T follicular helper cell (primary cell): ENCODE results near the gene NTRK1.
"Not testable (repeated sequence)": the region's sequence is repeated elsewhere in the genome, so short reads cannot be mapped to it uniquely, and the experiment has no call there.

Experiments
- DNase-seq: peaks from one replicate; pipeline ENCODE4 v3.0.0-alpha.2; 2020; ENCODE audit warnings: low read depth

NTRK1 gene

DNA sequence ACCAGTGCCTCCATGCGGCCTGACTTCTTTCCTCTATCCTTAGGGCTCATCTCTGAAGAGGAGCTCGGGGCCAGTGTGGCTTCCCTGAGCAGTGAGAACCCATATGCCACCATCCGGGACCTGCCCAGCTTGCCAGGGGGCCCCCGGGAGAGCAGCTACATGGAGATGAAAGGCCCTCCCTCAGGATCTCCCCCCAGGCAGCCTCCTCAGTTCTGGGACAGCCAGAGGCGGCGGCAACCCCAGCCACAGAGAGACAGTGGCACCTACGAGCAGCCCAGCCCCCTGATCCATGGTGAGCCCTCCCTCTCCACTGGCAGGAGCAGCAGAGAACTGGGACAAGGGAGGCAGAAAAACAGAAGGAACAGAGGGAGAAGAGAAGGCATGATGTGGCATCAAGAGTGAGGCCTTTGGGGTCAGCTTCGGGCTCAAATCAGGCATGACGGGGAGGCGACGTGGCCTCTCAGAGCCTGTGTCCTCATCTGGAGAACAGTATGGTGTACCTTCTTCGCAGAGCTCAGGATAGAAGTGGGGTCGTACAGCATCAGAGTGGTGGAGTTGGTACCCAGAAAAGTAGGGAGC is 53.2 kb downstream of the NTRK1 start:
- DNase-seq = no peak

- no peak for DNase-seq
Observed at GRCh38 chr1:156914440-156914856, 53.8 kb downstream of the NTRK1 start.

DNA sequence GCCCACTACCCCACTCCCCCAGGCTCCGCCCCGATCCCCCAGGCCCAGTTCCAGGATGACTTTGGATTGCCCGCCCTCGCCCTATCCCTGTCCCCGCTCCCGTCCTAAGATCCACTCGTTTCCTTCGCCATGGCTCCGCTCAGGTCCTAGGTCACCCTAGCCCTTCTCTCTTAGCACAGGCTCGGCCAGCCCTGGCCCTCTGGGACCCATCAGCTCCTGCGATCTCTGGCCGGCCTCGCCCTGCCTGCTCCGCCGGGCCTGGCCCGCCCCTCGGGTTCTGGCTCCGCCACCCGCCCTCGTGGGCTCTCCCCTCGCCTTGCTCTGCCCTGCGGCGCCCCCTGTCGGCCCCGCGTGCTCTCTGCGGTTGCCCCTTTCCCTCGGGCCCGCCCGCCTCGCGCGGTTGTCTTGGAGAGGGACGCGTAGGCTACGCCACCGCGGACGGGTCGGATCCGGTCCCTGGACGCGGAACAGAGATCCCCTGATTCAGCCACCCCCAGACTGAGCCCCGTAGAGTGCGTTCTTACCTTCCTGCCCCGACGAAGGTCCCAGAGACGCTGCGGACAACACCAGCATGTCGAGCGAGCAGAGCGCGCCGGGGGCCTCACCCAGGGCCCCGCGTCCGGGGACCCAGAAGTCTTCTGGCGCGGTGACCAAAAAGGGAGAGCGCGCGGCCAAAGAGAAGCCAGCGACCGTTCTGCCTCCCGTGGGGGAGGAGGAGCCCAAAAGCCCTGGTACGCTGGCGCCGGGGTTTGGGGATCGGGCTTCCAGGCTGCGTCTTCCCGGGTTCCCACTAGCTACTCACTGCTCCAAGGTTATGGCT is 59.8 kb downstream of the NTRK1 start, which contains the start of gene LRRC71:
LRRC71 (plus strand) TSS at position 400 of the 820 bp plus-strand sequence; CDS start at position 572, 172 bp downstream.
- DNase-seq = peak; percentile 27

DNA sequence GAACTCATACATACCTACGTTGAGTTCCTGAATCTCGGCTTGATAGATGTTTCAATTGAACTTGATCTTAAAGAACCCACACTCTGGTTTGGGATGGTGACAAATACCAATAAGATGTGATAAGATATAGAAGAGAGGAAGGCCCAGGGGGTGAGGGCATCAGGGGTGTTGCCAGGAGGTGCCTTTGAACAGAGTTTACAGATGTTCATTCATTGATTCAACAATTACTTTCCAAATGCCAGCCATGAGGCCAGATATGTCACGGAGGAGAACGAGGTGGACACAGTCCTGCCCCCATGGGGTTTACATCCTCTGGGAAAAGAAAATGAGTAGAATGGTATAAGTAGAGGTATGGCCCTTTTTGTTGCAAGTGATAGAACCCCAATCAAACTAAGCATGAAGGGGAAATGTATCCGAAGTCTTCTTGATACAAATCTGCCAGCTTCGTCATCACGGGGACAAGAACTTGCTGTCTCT is 60.4 kb downstream of the NTRK1 start:
- DNase-seq = no peak

- no peak for DNase-seq
Observed at GRCh38 chr1:156922986-156923669, 62.5 kb downstream of the NTRK1 start.

- no peak for DNase-seq
Observed at GRCh38 chr1:156923670-156924477, 63.2 kb downstream of the NTRK1 start.

DNA sequence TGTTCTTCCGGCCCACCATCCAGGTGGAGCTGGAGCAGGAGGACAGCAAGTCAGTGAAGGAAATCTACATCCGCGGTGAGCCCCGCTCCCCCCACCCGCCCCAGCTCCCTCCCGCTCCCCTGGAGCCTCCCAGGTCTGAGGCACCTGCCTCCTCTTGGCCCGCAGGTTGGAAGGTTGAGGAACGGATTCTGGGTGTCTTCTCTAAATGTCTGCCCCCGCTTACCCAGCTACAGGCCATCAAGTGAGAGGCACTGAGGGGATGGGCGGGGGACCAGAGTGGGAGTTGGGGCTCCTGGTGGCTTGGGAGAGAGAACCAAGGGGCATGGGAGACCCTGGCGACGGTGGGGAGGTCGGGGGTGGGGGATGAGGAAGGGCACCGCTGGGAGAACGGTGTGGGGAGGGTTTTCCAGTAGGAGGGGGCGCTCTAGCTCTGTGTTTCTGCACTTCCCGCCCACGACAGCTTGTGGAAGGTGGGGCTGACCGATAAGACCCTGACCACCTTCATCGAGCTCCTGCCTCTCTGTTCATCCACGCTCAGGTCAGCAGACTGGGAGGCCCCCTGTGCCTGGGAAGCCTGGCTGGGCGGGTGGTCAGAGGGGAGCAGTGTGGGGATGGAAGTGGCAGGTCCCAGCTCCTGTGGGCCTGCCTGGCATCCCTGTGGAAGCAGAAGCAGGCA is 64.0 kb downstream of the NTRK1 start:
- DNase-seq = no peak

DNA sequence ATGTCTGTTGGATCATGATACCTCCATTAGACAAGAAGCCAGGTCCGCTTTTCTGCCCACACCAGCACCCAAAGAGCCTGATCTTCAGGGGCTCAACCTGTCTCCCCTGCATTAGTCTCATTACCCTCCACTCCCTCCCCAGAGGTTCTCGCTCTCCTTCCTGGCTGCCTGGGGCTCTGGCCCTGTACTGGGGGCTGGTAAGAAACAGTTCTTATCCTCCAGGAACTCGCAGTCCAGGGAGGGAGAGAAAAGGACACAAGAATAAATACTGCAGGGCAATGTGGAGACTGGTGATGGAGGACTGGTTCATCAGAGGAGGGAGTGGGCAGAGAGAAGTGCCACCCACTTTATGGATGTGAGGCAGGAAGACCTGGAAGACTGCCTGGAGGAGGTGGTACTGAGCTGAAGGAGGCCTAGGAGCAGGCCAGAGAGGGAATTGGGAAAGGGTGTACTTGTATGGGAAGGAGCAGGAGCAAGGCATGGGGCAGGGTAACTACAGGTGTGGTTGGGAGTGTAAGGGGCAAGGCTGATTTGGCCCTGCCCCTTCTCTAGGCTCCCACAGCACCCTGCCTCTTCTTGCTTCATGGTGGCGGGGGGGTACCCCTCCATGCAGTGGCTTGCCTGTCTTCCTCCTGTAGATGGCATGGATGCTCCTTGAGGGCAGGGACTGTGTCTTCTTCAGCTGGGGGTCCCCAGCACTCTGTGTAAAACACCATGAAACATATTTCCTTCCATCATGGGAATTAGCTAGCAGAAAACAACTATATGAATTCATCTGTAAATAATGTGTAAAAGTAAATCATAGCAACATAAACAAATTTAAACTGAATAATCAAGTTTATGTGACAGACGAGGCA is 64.7 kb downstream of the NTRK1 start:
- DNase-seq = no peak

- no peak for DNase-seq
Observed at GRCh38 chr1:156926175-156926574, 65.5 kb downstream of the NTRK1 start.

DNA sequence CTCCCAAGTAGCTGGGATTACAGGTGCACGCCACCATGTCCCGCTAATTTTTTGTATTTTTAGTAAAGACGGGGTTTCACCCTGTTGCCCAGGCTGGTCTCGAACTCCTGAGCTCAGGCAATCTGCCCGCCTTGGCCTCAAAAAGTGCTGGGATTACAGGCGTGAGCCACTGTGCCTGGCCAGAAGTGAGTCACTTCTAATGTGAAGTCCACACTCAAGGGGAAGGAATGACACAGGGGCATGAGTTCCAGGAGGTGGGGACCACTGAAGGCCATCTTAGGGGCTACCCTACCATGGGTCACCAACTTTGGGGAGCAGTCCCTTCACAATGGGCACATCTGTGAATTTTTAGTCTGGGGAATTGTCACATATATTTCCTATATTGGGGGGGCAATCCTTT is 66.0 kb downstream of the NTRK1 start:
- DNase-seq = not testable (repeated sequence)

DNA sequence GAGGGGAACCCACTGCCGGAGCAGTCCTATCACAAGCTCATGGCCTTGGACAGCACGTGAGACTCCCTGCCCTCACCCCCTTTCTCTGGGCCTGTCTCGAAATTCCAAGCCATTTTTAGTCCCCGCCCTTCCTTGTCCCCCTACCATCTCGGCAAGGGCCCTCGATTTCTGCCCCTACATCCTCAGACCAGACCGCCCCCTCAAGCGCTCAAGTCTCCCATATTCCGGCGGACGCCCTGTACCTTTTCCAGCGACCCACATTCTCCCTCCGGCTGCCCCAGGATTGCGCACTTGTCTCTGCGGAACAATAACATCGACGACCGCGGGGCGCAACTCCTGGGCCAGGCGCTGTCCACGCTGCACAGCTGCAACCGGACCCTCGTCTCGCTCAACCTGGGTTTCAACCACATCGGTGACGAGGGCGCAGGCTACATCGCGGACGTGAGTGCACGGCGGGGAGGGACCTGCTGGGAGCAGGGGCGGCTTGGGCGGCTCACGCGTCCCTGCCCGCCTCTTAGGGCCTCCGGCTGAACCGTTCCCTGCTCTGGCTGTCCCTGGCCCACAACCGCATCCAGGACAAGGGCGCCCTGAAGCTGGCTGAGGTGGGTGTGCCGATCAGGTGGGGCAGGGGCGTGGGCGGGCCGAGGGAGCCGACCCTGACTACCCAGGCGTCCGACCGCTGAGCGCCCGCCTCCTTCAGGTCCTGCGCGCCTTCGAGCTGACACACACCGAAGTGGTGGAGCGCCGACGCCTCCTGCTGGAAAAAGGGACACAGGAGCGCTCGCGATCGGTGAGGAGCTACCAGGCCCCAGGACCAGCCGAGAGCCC is 66.8 kb downstream of the NTRK1 start:
- peak; percentile 56 for DNase-seq

GRCh38 chr1:156928043-156928602 is 67.5 kb downstream of the NTRK1 start:
- no peak for DNase-seq

GRCh38 chr1:156929596-156930238 is 69.1 kb downstream of the NTRK1 start:
- no peak for DNase-seq

GRCh38 chr1:156930483-156930882 is 69.8 kb downstream of the NTRK1 start:
- DNase-seq = no peak
